GM23338 (cell line): ENCODE measurements around the gene CHD9NB. TPM values are rescaled to one million over a fixed set of nuclear protein-coding genes. Genes with fewer than 3 reads are reported as not detected.
A peak's percentile ranks its signal among the peaks of the same experiment; 100 is the strongest.
"Not testable (repeated sequence)": the region's sequence is repeated elsewhere in the genome, so short reads cannot be mapped to it uniquely, and the experiment has no call there.

ENCODE experiments used
- ATAC-seq: fragments of 200-7000 bp; cut with Tn5 transposase; 3 replicates; pipeline ENCODE4 v1.9.1; 2020
- DNase-seq: peaks from one replicate; pipeline ENCODE4 v3.0.0-alpha.2; 2015; ENCODE audit warnings: low spot score
- H2AFZ ChIP-seq: fragments of 200-600 bp; sonication (generic); 2 replicates; pipeline ENCODE4 v1.8.0; 2016; ENCODE audit warnings: antibody characterized with exemption, mild to moderate bottlenecking, moderate library complexity
- H3F3A ChIP-seq: fragments of 200-600 bp; sonication (generic); replicated peaks from 2 replicates; pipeline ENCODE4 v1.8.0; 2017; ENCODE audit warnings: antibody characterized with exemption, mixed run types, low read depth
- H3K27ac ChIP-seq: fragments of 200-600 bp; sonication (generic); 2 replicates; pipeline ENCODE4 v1.6.1; 2016; ENCODE audit warnings: low read depth
- H3K27me3 ChIP-seq: fragments of 200-600 bp; sonication (generic); 2 replicates; pipeline ENCODE4 v1.8.0; 2016; ENCODE audit warnings: mild to moderate bottlenecking, mixed run types, moderate library complexity; ENCODE audit not compliant: insufficient read depth
- H3K36me3 ChIP-seq: fragments of 200-600 bp; sonication (generic); 2 replicates; pipeline ENCODE4 v1.8.0; 2016; ENCODE audit warnings: mild to moderate bottlenecking; ENCODE audit not compliant: insufficient read depth
- H3K4me1 ChIP-seq: fragments of 200-600 bp; sonication (generic); 2 replicates; pipeline ENCODE4 v1.8.0; 2016; ENCODE audit warnings: mild to moderate bottlenecking, moderate library complexity; ENCODE audit not compliant: insufficient read depth
- H3K4me2 ChIP-seq: fragments of 200-600 bp; sonication (generic); 2 replicates; pipeline ENCODE4 v1.7.1; 2017; ENCODE audit warnings: mixed run types
- H3K4me3 ChIP-seq: fragments of 200-600 bp; sonication (generic); 2 replicates; pipeline ENCODE4 v1.6.1; 2016; ENCODE audit warnings: mixed run types
- H3K79me2 ChIP-seq: fragments of 200-600 bp; sonication (generic); replicated peaks from 2 replicates; pipeline ENCODE4 v1.8.0; 2017; ENCODE audit warnings: mild to moderate bottlenecking; ENCODE audit not compliant: insufficient read depth
- H3K9me2 ChIP-seq: fragments of 200-600 bp; sonication (generic); 2 replicates; pipeline ENCODE4 v1.8.0; 2017; ENCODE audit not compliant: insufficient read depth
- H4K20me1 ChIP-seq: fragments of 200-600 bp; sonication (generic); replicated peaks from 2 replicates; pipeline ENCODE4 v1.8.0; 2017; ENCODE audit warnings: mild to moderate bottlenecking; ENCODE audit not compliant: insufficient read depth
- H3K27ac Mint-ChIP-seq: 2 replicates; pipeline ENCODE4 v1.8.0; 2020; ENCODE audit warnings: inconsistent platforms, mild to moderate bottlenecking, moderate library complexity, mixed read lengths
- H3K27me3 Mint-ChIP-seq: 3 replicates; pipeline ENCODE4 v1.8.0; 2022; ENCODE audit warnings: low read depth, mild to moderate bottlenecking, moderate library complexity, mixed read lengths, inconsistent platforms; ENCODE audit not compliant: insufficient read depth, poor library complexity
- H3K36me3 Mint-ChIP-seq: 3 replicates; pipeline ENCODE4 v1.8.0; 2021; ENCODE audit warnings: low read depth, mild to moderate bottlenecking, inconsistent platforms, moderate library complexity, mixed read lengths
- H3K4me1 Mint-ChIP-seq: 3 replicates; pipeline ENCODE4 v1.8.0; 2020; ENCODE audit warnings: mild to moderate bottlenecking, inconsistent platforms, mixed read lengths
- H3K4me3 Mint-ChIP-seq: 3 replicates; pipeline ENCODE4 v1.8.0; 2021; ENCODE audit warnings: moderate library complexity, mild to moderate bottlenecking, inconsistent platforms, mixed read lengths
- H3K9me3 Mint-ChIP-seq: 3 replicates; pipeline ENCODE4 v1.8.0; 2020; ENCODE audit warnings: moderate library complexity, mild to moderate bottlenecking, inconsistent platforms, mixed read lengths
- CREB1 ChIP-seq: fragments of 250-450 bp; sonication (Bioruptor Pico); IDR thresholded peaks from 2 replicates; pipeline ENCODE4 v1.5.0; 2020; ENCODE audit warnings: low read depth, mild to moderate bottlenecking, moderate library complexity
- EZH2 ChIP-seq: fragments of 200-600 bp; sonication (generic); IDR thresholded peaks from one replicate; pipeline ENCODE4 v1.8.0; 2017; ENCODE audit warnings: antibody characterized with exemption, mild to moderate bottlenecking, low read depth; ENCODE audit not compliant: unreplicated experiment
- EZH2phosphoT487 ChIP-seq: fragments of 200-600 bp; sonication (generic); IDR thresholded peaks from one replicate; pipeline ENCODE4 v1.8.1; 2018; ENCODE audit warnings: antibody characterized with exemption; ENCODE audit not compliant: unreplicated experiment
- JUNB ChIP-seq: IDR thresholded peaks from one replicate; pipeline ENCODE4 v1.6.1; 2016; ENCODE audit warnings: antibody characterized with exemption; ENCODE audit not compliant: unreplicated experiment
- POLR2AphosphoS5 ChIP-seq: IDR thresholded peaks from 2 replicates; pipeline ENCODE4 v1.6.1; 2016; ENCODE audit warnings: antibody characterized with exemption, low read depth
- STAT1 ChIP-seq: IDR thresholded peaks from one replicate; pipeline ENCODE4 v1.6.1; 2016; ENCODE audit warnings: antibody characterized with exemption; ENCODE audit not compliant: unreplicated experiment
- ZNF331 ChIP-seq: fragments of 250-450 bp; sonication (Bioruptor Pico); IDR thresholded peaks from 2 replicates; pipeline ENCODE4 v1.5.0; 2020; ENCODE audit warnings: low read depth, mild to moderate bottlenecking, moderate library complexity
- polyA plus RNA-seq: library from polyadenylated mRNA; unstranded; fragments of >200 nt; fragmentation: Nextera tagmentation; extraction: Ambion mirVana; gene quantifications from 2 replicates; pipeline ENCODE4 v1.2.1, GENCODE V29; 2016
- total RNA-seq: library from RNA; depleted of rRNA; stranded (reverse); fragments of >200 nt; shearing (Covaris generic); gene quantifications from 2 replicates; pipeline ENCODE4 v1.2.3, GENCODE V29; 2014
- TF ChIP-seq, protein P1 (sequence below): IDR thresholded peaks from one replicate; pipeline ENCODE4 v1.6.1; 2018; ENCODE audit warnings: antibody characterized with exemption; ENCODE audit not compliant: unreplicated experiment
- TF ChIP-seq, protein P2 (sequence below), 2 experiments: fragments of 200-600 bp in 1 of 2; sonication (generic) in 1 of 2; conservative IDR thresholded peaks; 2 replicates each; pipeline versions ENCODE4 v1.5.1 to v1.6.1; 2016 to 2017; ENCODE audit warnings: antibody characterized with exemption in 2 of 2, low read depth in 2 of 2, mild to moderate bottlenecking in 2 of 2, moderate library complexity in 1 of 2

Gene CHD9NB
- total and polyA plus RNA-seq, 2 experiments from 2014 or later = 1.7 to 4.2 TPM

DNA sequence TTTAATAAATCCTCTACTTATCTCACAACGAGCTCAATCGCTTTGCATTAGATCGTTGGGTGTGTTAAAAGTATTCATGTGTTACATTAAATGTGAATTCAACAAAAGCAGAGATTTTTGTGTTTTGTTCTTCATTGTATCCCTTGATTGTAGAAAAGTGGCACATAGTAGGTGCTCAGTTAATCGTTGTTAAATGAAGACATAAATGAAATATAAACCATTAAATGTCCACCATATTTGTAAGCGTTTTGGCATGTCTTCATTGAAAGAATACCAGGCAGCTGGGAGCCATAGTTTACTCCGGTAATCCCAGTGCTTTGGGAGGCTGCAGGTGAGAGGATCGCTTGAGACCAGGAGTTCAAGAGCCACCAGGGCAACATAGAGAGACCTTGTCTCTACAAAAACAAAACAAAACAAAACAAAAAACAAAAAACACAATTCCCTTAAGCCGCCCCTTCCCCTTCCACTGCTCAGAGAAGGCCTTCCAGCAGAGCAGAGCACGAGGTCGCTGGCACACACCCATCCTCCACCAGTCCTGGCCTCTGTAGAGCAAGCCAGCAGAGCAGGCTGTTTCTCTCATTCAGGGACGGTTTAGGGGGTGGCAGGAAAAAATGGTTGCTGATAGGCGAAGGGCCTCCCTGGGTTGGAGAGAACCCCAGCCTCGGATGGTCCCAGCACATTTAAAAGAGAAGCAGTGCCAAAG is 1.4 kb upstream of the CHD9NB start:
- H3K27ac ChIP-seq = peak overlapping the region; percentile 67
- Mint-ChIP-seq H3K4me3 (peak overlapping the region; percentile 58), H3K36me3 (no peaks in the 10 kb centered on the region; the same call in 2 of the 3 replicates), H3K27me3 (peaks cover 11% of the 10 kb centered on the region), H3K9me3 (no peaks in the 10 kb centered on the region; the same call in 2 of the 3 replicates), H3K4me1 (peaks cover 17% of the 10 kb centered on the region), H3K27ac (peak overlapping the region; percentile 70)
- no peaks in the 10 kb centered on the region; the same call in 1 of the 2 replicates for H3F3A ChIP-seq
- H3K4me3 ChIP-seq = peak overlapping the region; percentile 73; the same call in 1 of the 2 replicates
- no peaks in the 10 kb centered on the region for H3K9me2 ChIP-seq
- TF ChIP-seq, protein P1, sequence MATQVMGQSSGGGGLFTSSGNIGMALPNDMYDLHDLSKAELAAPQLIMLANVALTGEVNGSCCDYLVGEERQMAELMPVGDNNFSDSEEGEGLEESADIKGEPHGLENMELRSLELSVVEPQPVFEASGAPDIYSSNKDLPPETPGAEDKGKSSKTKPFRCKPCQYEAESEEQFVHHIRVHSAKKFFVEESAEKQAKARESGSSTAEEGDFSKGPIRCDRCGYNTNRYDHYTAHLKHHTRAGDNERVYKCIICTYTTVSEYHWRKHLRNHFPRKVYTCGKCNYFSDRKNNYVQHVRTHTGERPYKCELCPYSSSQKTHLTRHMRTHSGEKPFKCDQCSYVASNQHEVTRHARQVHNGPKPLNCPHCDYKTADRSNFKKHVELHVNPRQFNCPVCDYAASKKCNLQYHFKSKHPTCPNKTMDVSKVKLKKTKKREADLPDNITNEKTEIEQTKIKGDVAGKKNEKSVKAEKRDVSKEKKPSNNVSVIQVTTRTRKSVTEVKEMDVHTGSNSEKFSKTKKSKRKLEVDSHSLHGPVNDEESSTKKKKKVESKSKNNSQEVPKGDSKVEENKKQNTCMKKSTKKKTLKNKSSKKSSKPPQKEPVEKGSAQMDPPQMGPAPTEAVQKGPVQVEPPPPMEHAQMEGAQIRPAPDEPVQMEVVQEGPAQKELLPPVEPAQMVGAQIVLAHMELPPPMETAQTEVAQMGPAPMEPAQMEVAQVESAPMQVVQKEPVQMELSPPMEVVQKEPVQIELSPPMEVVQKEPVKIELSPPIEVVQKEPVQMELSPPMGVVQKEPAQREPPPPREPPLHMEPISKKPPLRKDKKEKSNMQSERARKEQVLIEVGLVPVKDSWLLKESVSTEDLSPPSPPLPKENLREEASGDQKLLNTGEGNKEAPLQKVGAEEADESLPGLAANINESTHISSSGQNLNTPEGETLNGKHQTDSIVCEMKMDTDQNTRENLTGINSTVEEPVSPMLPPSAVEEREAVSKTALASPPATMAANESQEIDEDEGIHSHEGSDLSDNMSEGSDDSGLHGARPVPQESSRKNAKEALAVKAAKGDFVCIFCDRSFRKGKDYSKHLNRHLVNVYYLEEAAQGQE = no peak
- TF ChIP-seq STAT1 = no peak
- TF ChIP-seq, protein P2, sequence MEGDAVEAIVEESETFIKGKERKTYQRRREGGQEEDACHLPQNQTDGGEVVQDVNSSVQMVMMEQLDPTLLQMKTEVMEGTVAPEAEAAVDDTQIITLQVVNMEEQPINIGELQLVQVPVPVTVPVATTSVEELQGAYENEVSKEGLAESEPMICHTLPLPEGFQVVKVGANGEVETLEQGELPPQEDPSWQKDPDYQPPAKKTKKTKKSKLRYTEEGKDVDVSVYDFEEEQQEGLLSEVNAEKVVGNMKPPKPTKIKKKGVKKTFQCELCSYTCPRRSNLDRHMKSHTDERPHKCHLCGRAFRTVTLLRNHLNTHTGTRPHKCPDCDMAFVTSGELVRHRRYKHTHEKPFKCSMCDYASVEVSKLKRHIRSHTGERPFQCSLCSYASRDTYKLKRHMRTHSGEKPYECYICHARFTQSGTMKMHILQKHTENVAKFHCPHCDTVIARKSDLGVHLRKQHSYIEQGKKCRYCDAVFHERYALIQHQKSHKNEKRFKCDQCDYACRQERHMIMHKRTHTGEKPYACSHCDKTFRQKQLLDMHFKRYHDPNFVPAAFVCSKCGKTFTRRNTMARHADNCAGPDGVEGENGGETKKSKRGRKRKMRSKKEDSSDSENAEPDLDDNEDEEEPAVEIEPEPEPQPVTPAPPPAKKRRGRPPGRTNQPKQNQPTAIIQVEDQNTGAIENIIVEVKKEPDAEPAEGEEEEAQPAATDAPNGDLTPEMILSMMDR (conservative IDR thresholded peaks at IDR 0.05; ENCODE audit: low read depth in 2 of 2) = no peak
- TF ChIP-seq EZH2 = no peak
- no peak for TF ChIP-seq EZH2phosphoT487
- TF ChIP-seq ZNF331 (CRISPR knock-in tag) = no peak
- TF ChIP-seq JUNB = no peak
- TF ChIP-seq CREB1 = no peak
- TF ChIP-seq POLR2AphosphoS5 = no peak
- H3K27me3 ChIP-seq = no peaks in the 10 kb centered on the region
- ATAC-seq (peak; percentile 14; the same call in 2 of the 3 replicates), DNase-seq (no peak)
- peaks cover 22% of the 10 kb centered on the region for H3K4me1 ChIP-seq
- H3K4me2 ChIP-seq = peak overlapping the region; percentile 74
- H4K20me1 ChIP-seq = no peaks in the 10 kb centered on the region; the same call in 1 of the 2 replicates
- H2AFZ ChIP-seq = peak overlapping the region; percentile 95
- no peaks in the 10 kb centered on the region; the same call in 1 of the 2 replicates for H3K36me3 ChIP-seq
- peaks cover 34% of the 10 kb centered on the region for H3K79me2 ChIP-seq

DNA sequence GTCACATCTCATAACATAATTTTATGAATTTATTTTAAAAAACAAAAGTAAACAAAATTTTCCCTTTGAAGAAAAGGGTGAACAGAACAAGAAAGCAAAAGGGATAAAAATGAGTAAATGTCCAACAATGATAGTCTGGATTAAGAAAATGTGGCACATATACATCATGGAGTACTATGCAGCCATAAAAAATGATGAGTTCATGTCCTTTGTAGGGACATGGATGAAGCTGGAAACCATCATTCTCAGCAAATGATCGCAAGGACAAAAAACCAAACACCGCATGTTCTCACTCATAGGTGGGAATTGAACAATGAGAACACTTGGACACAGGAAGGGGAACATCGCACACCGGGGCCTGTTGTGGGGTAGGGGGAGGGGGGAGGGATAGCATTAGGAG is 1.4 kb downstream of the CHD9NB start:
- H3K27me3 Mint-ChIP-seq = peaks cover 11% of the 10 kb centered on the region
- not testable (repeated sequence) for H3K79me2 ChIP-seq, DNase-seq, H3K27ac ChIP-seq, H3K9me2 ChIP-seq, H2AFZ ChIP-seq, H4K20me1 ChIP-seq, H3K27me3 ChIP-seq, H3F3A ChIP-seq, H3K4me3 ChIP-seq, H3K4me3 Mint-ChIP-seq, H3K36me3 ChIP-seq, H3K4me2 ChIP-seq, ATAC-seq, H3K27ac Mint-ChIP-seq
- H3K36me3 Mint-ChIP-seq = peaks cover 16% of the 10 kb centered on the region; the same call in 2 of the 3 replicates
- peaks cover 14% of the 10 kb centered on the region for H3K9me3 Mint-ChIP-seq
- peaks cover 14% of the 10 kb centered on the region for H3K4me1 ChIP-seq
- peaks cover 13% of the 10 kb centered on the region for H3K4me1 Mint-ChIP-seq
